Tibial artery (tissue), 4 donors: ENCODE data around the gene PTBP3.

Experiments
- DNase-seq, 2 donors: peaks; one replicate each; pipeline ENCODE4 v3.0.0-alpha.2; 2019
- H3K27ac ChIP-seq, 2 donors: fragments of 200-600 bp; sonication (generic) in 1 of 2; 1 replicate in 1 of 2; 2 replicates in 1 of 2; pipeline ENCODE4 v1.5.1; 2018 to 2019; ENCODE audit warnings: mild to moderate bottlenecking in 1 of 2
- H3K27me3 ChIP-seq, 2 donors: fragments of 200-600 bp; sonication (generic) in 1 of 2; one replicate each; pipeline versions ENCODE4 v1.5.1 to v1.6.0; 2016 to 2019
- H3K36me3 ChIP-seq, 3 donors: fragments of 200-600 bp; sonication (generic) in 2 of 3; one replicate each; pipeline ENCODE4 v1.5.1; 2016 to 2019; ENCODE audit warnings: mild to moderate bottlenecking in 2 of 3
- H3K4me1 ChIP-seq, 4 donors: fragments of 200-600 bp; sonication (generic) in 2 of 4; 1 replicate in 3 of 4; 2 replicates in 1 of 4; pipeline ENCODE4 v1.5.1; 2016 to 2019
- H3K4me3 ChIP-seq, 2 donors: fragments of 200-600 bp; sonication (generic) in 1 of 2; 1 replicate in 1 of 2; 2 replicates in 1 of 2; pipeline ENCODE4 v1.5.1; 2018 to 2019; ENCODE audit warnings: mild to moderate bottlenecking in 2 of 2
- H3K9me3 ChIP-seq, 3 donors: fragments of 200-600 bp; sonication (generic) in 1 of 3; one replicate each; pipeline ENCODE4 v1.5.1; 2016 to 2019
- CTCF ChIP-seq, 2 experiments: fragments of 200-600 bp in 1 of 2; fragments of 450-650 bp in 1 of 2; IDR thresholded peaks; one replicate each; pipeline ENCODE4 v1.5.1; 2017 to 2019; ENCODE audit warnings: antibody characterized with exemption in 2 of 2, mild to moderate bottlenecking in 1 of 2, moderate library complexity in 1 of 2
- intact Hi-C: fragments of 100-400 bp; cut with DNase I; formaldehyde crosslinking; loops from one replicate; pipeline ENCODE4 v1.15.0; 2023; ENCODE audit warnings: low total_unique reads

PTBP3 gene

GRCh38 chr9:112226091-112226490 lies 107.3 kb downstream of the PTBP3 start:
- peaks cover 0 to 5% (median 0%) of the 10 kb centered on the region in 4 donors for H3K4me1 ChIP-seq
- no peaks in the 10 kb centered on the region for H3K27me3 ChIP-seq
- H3K36me3 ChIP-seq: peaks cover 26 to 52% (median 50%) of the 10 kb centered on the region in 3 donors
- intact Hi-C loops: no loop called here
- no peak for DNase-seq
- no peak overlapping the region for H3K4me3 ChIP-seq
- TF ChIP-seq CTCF (IDR thresholded peaks at IDR 0.05): no peak
- no peaks in the 10 kb centered on the region for H3K9me3 ChIP-seq
- H3K27ac ChIP-seq: no peak overlapping the region

- DNase-seq: no peak
- peaks cover 26 to 51% (median 47%) of the 10 kb centered on the region in 3 donors for H3K36me3 ChIP-seq
- intact Hi-C loops: no loop called here
- H3K27me3 ChIP-seq: no peaks in the 10 kb centered on the region
- no peak for TF ChIP-seq CTCF (IDR thresholded peaks at IDR 0.05)
- H3K4me3 ChIP-seq: no peak overlapping the region
- H3K27ac ChIP-seq: no peak overlapping the region
- no peaks in the 10 kb centered on the region for H3K9me3 ChIP-seq
- H3K4me1 ChIP-seq: peaks cover 0 to 18% (median 0%) of the 10 kb centered on the region in 4 donors
Observed at GRCh38 chr9:112224401-112225289, 108.8 kb downstream of the PTBP3 start.

GRCh38 chr9:112218908-112219307 lies 114.5 kb downstream of the PTBP3 start:
- no peak for DNase-seq
- Histone ChIP-seq H3K36me3 (peaks cover 0 to 30% (median 25%) of the 10 kb centered on the region in 3 donors), H3K4me1 (peaks cover 0 to 23% (median 0%) of the 10 kb centered on the region in 4 donors)

GRCh38 chr9:112212926-112213325 lies 120.5 kb downstream of the PTBP3 start:
- H3K4me1 ChIP-seq: no peaks in the 10 kb centered on the region
- DNase-seq: no peak
- TF ChIP-seq CTCF (IDR thresholded peaks at IDR 0.05): no peak
- no peak overlapping the region for H3K27ac ChIP-seq
- H3K9me3 ChIP-seq: peaks cover 0 to 5% (median 0%) of the 10 kb centered on the region in 3 donors
- intact Hi-C loops: no loop called here
- peaks cover 24 to 62% (median 48%) of the 10 kb centered on the region in 3 donors for H3K36me3 ChIP-seq
- H3K27me3 ChIP-seq: no peaks in the 10 kb centered on the region
- no peak overlapping the region for H3K4me3 ChIP-seq

More at GRCh38 chr9:112218908-112219307, 114.5 kb downstream of the PTBP3 start:
- no peaks in the 10 kb centered on the region for H3K9me3 ChIP-seq
- H3K27ac ChIP-seq: no peak overlapping the region
- no peak overlapping the region for H3K4me3 ChIP-seq
- H3K27me3 ChIP-seq: no peaks in the 10 kb centered on the region
- intact Hi-C loops: no loop called here
- no peak for TF ChIP-seq CTCF (IDR thresholded peaks at IDR 0.05)

GRCh38 chr9:112207451-112207850 lies 126.0 kb downstream of the PTBP3 start:
- no peak overlapping the region for H3K27ac ChIP-seq
- intact Hi-C loops: no loop called here
- peaks cover 36 to 49% (median 41%) of the 10 kb centered on the region in 3 donors for H3K36me3 ChIP-seq
- no peak for DNase-seq
- H3K27me3 ChIP-seq: no peaks in the 10 kb centered on the region
- H3K4me1 ChIP-seq: no peaks in the 10 kb centered on the region
- H3K4me3 ChIP-seq: no peak overlapping the region
- peaks cover 0 to 12% (median 9%) of the 10 kb centered on the region in 3 donors for H3K9me3 ChIP-seq
- no peak for TF ChIP-seq CTCF (IDR thresholded peaks at IDR 0.05)
